ENCODE results near the gene PRSS56. TPM values are rescaled to one million over a fixed set of nuclear protein-coding genes. Genes with fewer than 3 reads are reported as not detected.

The PRSS56 gene
- not detected in 2 replicates for total RNA-seq

GRCh38 chr2:232519581-232520438 is at the start of gene PRSS56:
Gene PRSS56 (plus strand): TSS chr2:232520388. CDS start chr2:232520599, 211 bp downstream.

GRCh38 chr2:232487385-232488096 is 32.6 kb upstream of the PRSS56 start, which contains the start of gene ECEL1:
Gene ECEL1 (minus strand): TSS chr2:232487834. CDS start chr2:232486653, 1,181 bp downstream.

DNA sequence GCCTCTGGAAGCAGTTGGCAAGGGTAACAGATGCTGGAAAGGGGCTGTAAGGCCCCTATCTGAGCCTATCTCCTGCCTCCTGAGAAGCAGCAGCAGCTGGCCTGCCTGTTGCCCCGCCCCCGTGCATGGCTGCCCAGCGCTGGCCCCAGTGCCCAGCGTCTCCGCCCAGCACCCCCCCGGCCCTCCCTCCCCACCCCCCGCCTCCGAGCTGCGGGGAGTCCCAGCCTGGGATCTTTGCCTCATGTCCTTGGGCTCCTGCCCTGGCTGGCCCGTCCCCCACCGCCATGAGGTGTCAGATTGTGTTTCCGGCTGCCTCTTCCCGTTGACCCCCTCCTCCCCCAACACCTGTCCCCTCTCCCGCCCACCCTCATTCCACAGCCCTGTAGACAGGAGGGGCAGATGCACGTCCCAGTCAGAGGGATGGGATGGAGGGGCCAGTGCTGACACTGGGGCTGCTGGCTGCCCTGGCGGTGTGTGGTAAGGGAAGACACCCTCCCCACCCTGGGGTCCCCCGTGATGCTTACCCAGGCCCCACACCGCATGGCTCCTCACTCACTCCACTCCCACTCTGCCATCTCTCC is 5.7 kb downstream of the PRSS56 start, which contains the start of gene CHRND:
CHRND (plus strand) TSS at position 370 of the 581 bp plus-strand sequence; CDS start at position 426, 56 bp downstream.

DNA sequence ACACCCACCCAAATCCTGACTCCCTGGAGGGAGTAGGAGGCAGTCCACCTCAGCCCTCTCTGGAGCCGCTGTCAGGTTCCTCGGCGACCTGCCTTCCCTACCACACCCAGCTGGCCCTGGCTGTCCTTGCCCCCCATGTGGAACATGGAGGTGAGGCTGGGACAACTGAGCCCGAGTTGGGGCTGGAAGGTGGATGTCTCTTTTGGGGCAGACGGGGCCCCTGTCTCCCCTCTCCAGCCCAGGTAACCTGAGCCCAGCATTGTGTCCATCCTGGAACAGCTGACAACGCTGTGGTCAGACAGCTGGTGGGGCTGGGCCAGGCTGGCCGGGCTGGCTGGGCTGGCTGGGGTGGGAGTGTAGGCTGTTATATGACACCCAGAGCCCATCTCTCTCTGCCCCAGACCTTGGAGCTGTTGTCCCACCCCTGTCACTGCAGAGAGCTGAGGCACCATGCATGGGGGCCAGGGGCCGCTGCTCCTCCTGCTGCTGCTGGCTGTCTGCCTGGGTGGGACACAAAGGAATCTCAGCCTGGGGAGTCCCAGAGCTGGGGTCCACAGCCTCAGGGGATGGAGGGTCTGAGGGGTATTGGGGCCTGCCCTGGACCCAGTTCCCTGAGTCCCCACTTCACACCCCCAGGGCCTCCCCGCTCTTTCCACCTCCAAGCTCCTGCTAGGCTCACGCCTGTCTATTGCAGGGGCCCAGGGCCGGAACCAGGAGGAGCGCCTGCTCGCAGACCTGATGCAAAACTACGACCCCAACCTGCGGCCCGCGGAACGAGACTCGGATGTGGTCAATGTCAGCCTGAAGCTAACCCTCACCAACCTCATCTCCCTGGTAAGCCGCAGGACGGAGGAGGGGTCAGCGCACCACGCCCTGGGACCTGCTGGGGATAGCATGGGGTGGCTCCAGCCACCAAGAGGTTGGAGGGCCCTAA is 19.4 kb downstream of the PRSS56 start, which contains the start of gene CHRNG:
CHRNG (plus strand) TSS at position 395 of the 934 bp plus-strand sequence; CDS start at position 451, 56 bp downstream.

DNA sequence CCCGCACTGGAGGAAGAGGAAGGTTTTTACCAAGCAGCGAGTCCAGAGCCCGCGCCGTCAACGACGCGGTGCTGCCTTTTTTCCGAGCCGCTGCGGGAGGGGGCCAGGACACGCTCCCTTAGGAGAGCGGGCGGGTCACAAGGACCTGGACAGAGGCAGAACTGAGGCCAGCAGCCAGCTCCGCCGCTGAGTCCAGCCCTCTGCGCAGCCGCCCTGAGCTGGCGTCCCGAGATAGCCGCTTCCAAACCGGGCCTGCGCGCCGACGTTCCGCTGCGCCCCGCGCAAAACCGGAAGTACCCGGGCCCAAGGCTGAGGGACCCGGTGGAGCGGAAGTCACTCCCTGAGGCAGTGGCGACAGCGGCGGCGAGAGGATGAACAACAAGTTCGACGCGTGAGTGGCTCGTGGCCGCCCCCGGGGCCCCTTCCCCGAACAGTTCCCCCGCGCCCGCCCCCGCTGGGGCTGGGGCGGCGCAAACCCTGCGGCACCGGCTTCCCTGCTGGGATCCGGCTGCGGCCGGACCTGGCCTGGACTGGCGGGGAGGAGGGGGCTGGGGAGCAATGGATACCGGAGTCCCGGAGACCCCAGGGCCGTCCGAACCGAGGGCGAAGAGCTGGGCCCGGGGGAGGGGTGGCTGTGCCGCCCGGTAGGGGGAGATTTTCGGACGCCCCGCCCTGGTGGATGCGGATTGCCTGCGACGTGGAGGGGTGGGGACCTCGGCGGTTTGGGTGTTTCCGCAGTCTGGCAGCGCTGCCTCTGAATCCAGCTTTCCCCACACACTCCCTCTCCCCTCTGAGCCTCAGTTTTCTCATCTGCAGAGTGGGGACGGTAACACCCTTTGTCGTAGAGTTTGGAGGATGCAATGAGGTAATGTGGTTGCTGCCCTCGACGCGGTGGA is 30.4 kb downstream of the PRSS56 start, which contains the start of the genes EIF4E2 and TIGD1:
EIF4E2 (plus strand) TSS at position 336 of the 896 bp plus-strand sequence; CDS start at position 372, 36 bp downstream.
TIGD1 (minus strand) TSS at position 204 of the 896 bp plus-strand sequence. CDS start 675 bp downstream, outside the sequence.

Other genes starting within 250 kb of the PRSS56 start
- gene ALPP, start 141.6 kb upstream of the PRSS56 start, total RNA-seq = under 0.01 TPM in 1 of 2 replicates, not detected in the other
- gene ALPG, start 113.5 kb upstream of the PRSS56 start, total RNA-seq = not detected in 2 replicates
- gene ALPI, start 64.2 kb upstream of the PRSS56 start, total RNA-seq = not detected in 2 replicates
- not detected in 2 replicates for gene ECEL1, start 32.6 kb upstream of the PRSS56 start, total RNA-seq
- not detected in 2 replicates for gene CHRND, start 5.8 kb downstream of the PRSS56 start, total RNA-seq
- not detected in 2 replicates for gene CHRNG, start 19.3 kb downstream of the PRSS56 start, total RNA-seq
- 1.0 and 2.8 TPM in 2 replicates for gene TIGD1, start 30.2 kb downstream of the PRSS56 start, total RNA-seq
- 60.2 and 68.7 TPM in 2 replicates for gene EIF4E2, start 30.3 kb downstream of the PRSS56 start, total RNA-seq
- 0.07 TPM in 1 of 2 replicates, not detected in the other for gene EFHD1, start 113.2 kb downstream of the PRSS56 start, total RNA-seq
- gene GIGYF2, start 176.9 kb downstream of the PRSS56 start, total RNA-seq = 56.0 and 63.4 TPM in 2 replicates

All from nasal cavity respiratory epithelium epithelial cell of viscerocranial mucosa (primary cell).